Stimulated activated CD4-positive, alpha-beta T cell treated with anti-CD3 and anti-CD28 coated beads, Interleukin-1b, Interleukin-23, amount 100 ng/mL, for 24 hours (primary cell): Measurements from ENCODE around the gene PRKN.

Source experiments
- DNase-seq, 4 experiments: peaks; one replicate each; pipeline ENCODE4 v3.0.0-alpha.2; 2020; ENCODE audit warnings: low read depth in 4 of 4, low spot score in 1 of 4

Gene PRKN

DNA sequence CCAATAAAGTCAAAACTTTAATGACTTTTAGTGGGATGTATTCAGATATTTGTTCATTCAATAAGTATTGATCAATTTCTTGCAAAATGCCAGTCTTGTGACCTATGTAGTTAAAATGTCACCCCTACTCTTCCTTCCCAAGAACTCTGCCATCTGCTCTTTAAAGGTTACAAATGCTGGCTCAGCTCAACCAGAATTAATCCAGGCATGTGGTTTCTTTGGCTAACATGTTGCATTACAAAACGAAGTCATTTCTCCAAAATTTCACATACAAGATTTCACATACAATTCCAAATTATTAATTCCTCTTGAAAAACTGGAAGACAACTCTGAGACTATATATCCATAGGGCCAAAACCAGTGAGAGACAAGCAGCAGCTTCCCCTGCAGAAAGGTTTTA lies 395.7 kb downstream of the PRKN start:
- DNase-seq: no peak

GRCh38 chr6:162325826-162326225 lies 401.7 kb downstream of the PRKN start:
- DNase-seq: no peak

DNA sequence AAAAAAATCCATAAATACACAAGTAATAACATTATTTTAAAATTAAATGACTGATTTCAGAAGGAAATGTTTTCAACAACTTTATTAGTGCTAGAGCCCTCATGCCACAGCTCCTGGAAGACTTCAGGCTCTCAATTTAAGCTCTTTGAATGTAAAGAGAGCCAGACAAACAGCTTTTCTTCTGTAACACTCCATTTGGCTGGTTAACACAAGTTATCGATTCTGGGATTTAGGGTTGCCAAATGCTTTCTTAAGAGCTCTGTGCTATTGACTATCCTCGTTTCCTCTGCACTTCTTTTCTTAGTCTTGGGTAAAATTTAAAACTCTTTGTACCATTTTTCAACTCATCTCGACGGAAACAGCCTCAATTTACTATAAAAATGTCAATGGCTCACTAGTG lies 402.5 kb downstream of the PRKN start:
- no peak for DNase-seq

- DNase-seq: no peak
These were observed 412.3 kb downstream of the PRKN start for GRCh38 chr6:162315291-162315690.

- DNase-seq: no peak
These were observed 413.5 kb downstream of the PRKN start for GRCh38 chr6:162313922-162314660.

DNA sequence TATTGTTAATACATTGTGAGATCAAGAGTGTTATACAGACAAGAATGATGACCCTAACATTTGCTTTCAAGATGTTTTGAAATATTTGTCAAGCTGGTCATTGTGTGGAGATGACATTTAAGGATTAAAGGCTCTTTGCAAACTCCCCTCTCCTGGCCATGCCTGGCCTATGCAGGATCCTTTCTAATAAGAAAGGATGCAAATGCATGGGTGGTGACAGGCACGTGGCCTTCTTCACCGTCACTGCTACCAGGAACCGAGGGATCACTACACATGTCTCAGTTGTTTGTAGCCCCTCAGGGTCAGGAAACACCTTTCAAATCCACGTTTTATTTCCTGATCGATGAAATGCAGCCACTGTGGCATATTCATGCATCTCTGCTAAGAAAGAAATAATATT lies 419.7 kb downstream of the PRKN start:
- no peak for DNase-seq

DNA sequence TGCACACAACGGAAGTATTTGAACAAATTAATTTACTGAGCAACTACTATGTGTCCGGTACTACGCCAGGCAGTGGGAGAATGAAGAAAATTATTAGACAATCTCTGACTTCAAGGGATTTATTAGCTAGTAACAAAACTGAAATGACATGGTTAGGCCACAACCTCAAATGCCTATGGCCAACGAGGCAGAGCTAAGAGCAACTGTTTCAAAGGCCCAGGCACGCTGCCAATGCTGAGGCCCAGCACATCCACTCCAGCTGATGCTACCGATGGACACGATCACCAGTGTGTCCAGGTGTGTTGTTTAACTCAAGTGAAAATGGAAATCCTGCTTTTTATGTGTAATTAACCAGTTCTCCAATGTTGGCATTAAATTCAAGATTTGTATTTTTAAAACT lies 420.9 kb downstream of the PRKN start:
- no peak for DNase-seq

DNA sequence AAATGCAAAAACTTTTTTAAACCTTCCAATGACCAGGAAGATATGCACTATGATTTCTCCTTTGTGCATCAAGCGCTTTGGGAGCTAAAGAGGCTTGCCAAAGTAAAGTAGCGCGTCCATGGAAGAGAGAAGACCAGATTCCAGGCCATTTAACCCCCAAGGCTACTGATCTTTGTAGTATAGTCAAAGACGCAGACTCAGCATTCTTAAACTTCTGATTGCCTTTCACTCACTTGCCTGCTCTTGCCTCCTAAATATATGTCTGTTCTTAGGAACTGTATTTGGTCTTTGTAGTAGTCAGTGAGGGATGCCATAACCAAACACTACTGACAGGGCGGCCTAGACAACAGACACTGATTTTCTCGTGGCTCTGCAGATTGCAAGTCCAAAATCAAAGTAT lies 426.4 kb downstream of the PRKN start:
- no peak for DNase-seq

DNA sequence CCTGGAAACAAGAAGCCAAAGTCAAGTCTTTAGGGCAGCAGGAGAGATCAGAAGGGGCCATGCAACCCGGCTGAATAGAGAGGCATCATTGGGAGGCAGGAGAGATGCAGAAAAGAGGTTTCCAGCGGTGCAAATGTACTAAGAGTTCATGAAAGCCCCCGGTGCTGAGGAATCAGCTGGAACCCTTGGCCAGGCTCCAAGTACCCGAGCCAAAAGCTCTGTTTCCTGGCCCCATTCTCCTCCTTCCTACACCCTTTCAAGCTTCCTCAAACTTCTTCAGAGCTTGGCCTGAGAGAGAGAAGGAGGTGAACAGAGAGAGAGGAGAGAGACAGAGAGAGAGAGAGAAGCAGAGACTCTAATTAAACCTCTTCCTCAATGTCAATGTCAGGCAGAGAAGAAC lies 433.5 kb downstream of the PRKN start:
- DNase-seq: no peak

GRCh38 chr6:162292915-162293314 lies 434.7 kb downstream of the PRKN start:
- no peak for DNase-seq

- no peak for DNase-seq
These were observed 436.6 kb downstream of the PRKN start for GRCh38 chr6:162290846-162291465.

DNA sequence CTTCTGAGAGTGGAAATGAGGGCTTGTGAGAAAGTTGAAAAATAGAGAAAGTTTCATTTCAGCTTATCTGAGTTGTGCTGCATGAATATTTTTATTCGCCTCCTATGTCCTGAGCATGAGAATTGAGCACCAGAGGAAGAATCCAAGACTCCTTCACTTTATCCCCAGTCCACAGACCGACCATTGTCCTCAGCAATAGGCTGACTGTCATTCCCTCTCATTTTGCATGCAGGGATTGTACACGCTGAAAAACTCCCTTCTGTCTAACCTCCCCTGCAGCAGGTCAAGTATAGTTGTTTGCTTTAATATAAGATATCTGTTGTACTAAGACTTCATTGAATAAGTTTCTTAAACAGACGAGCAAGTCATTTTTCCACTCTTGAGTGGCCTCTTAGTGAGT lies 437.6 kb downstream of the PRKN start:
- no peak for DNase-seq

GRCh38 chr6:162273986-162274385 lies 453.6 kb downstream of the PRKN start:
- no peak for DNase-seq

DNA sequence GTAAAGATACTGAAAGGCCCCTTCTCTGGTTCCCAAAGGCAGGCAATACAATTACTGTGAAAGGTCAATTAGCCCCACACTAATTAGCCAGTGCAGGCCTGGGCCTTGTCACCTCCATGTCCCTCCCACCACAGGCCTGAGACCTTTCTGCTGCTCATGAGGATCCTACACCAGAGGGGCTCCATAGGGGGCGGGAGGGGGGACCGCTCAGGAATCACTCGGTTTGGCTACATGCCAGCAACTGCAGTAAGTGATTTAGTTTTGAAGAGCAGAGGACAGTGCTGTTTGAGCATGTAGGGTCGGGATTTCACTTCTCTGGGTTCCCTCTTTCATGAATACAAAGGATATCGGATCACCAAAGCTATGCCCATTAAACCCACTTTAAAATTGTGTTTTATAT lies 455.6 kb downstream of the PRKN start:
- no peak for DNase-seq

GRCh38 chr6:162270966-162271365 lies 456.6 kb downstream of the PRKN start:
- no peak for DNase-seq

DNA sequence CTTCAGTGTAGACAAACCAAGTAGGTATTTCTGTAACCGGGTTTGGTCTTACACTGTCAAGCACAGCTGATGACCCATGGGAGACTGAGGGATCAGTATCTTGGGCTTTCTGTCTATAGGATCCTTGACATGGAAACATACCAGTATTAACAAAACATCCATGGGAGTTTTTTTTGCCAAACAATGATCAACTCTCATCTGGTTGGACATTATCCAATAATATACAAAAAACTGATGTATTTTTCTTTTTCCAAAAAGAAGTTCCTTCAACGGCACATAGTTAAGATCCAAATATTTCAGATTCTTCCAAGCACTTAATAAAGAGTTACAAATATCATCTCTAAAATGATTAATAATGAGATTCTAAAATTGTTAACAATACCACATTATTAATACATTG lies 459.9 kb downstream of the PRKN start:
- no peak for DNase-seq

DNA sequence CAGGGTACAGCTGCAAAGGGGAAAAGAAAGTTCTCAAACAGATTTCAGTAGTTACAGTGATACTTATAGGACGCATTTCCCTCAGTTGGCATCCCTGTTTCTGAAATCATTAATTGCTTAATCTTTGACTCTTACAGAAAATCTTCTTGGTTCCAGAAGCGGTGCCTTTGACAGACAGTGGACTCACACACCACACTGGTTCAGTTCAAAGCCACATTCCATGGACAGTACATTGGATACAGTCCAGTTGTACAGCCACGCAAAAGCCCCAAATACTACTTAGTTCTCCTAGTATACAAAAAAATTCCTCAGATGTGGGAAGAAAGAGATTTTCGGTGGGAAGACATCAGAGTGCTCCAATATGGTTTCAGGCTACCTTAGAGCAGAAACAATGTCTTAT lies 460.4 kb downstream of the PRKN start:
- DNase-seq: no peak

- no peak for DNase-seq
These were observed 463.0 kb downstream of the PRKN start for GRCh38 chr6:162264581-162264980.

DNA sequence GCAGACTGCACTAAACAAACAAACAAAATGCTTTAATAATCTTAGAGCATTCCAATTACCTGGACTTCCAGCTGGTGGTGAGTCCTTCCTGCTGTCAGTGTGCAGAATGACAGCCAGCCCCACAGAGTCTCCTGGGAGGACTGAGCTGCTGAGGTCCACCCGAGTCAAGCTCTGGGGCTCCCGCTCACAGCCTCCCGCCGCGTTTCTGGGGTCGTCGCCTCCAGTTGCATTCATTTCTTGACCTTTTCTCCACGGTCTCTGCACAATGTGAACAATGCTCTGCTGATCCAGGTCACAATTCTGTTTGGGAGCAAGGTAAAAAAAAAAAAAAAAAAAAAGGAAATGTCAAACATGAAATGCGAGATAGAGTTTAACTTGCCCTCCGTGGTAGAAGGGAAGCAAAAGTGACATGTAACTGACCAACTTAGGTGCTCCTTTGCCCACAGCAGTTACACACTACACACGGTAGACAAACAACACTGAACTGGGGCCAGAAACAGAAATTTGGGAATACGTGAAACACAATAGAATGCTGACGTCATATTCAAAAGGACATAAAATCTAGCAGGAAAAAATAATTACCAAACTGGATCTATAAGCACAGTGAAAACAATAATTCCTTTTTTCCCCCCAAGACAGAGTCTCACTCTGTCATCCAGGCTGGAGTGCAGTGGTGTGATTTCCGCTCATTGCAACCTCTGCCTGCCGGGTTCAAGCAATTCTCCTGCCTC lies 464.9 kb downstream of the PRKN start:
- DNase-seq: no peak

GRCh38 chr6:162261598-162261997 lies 466.0 kb downstream of the PRKN start:
- no peak for DNase-seq

DNA sequence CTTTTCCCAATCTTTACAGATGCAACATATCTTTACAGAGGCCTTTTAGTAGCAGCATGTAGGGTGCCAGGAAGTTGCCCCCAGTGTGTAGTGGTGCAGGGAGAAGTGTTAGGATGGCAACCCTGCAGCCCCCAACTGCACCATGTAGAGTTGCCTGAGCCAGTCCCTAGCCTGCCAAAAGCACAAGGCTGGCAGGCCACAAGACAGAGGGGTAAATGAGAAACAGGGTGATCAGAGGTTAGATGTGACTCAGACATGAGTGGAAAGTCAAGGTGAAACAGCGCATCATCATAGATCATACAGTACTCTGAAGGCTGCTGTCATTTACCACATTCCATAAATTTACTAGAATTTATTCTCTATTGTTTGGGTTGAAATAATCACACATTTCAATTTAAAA lies 467.5 kb downstream of the PRKN start:
- DNase-seq: no peak

DNA sequence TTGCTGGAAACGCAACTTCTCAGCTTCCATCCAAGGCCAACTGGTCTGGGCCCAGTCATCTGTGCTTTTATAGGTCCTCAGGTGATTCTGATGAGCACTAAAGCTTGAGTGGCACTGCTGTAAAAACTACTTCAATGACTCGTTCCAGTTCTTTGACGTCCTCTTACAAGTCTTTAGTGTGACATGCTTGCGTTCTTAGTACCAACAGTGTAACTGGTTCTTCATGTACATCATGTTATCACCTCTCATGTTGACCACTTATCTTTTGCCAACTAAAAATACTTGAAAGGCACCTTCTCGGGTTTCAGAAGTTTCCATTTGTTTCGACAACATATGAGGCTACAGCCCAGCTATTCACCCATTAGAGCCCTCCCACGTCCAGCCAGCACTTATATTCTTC lies 468.9 kb downstream of the PRKN start:
- DNase-seq: no peak
